Neural crest cell (in vitro differentiated cells): ENCODE measurements around the gene PTGR3. TPM values are rescaled to one million over a fixed set of nuclear protein-coding genes. Genes with fewer than 3 reads are reported as not detected.

ENCODE experiments used
- DNase-seq: peaks from one replicate; pipeline ENCODE4 v3.0.0; 2021; ENCODE audit warnings: low read depth, mixed read lengths, low spot score
- H3K27ac Mint-ChIP-seq: one replicate; pipeline ENCODE4 v1.8.0; 2021; ENCODE audit warnings: mild to moderate bottlenecking, mixed read lengths; ENCODE audit not compliant: unreplicated experiment
- H3K27me3 Mint-ChIP-seq: 2 replicates; pipeline ENCODE4 v1.8.0; 2021; ENCODE audit warnings: low read depth, mild to moderate bottlenecking, mixed read lengths
- H3K36me3 Mint-ChIP-seq: 2 replicates; pipeline ENCODE4 v1.8.0; 2021; ENCODE audit warnings: low read depth, mild to moderate bottlenecking, mixed read lengths
- H3K4me1 Mint-ChIP-seq: 2 replicates; pipeline ENCODE4 v1.8.0; 2021; ENCODE audit warnings: mixed read lengths
- H3K4me3 Mint-ChIP-seq: one replicate; pipeline ENCODE4 v1.8.0; 2021; ENCODE audit warnings: mild to moderate bottlenecking, mixed read lengths
- H3K9me3 Mint-ChIP-seq: 2 replicates; pipeline ENCODE4 v1.8.0; 2021; ENCODE audit warnings: mixed read lengths
- CTCF ChIP-seq: fragments of 200-600 bp; sonication (generic); conservative IDR thresholded peaks from 2 replicates; pipeline ENCODE4 v1.5.0; 2021; ENCODE audit warnings: antibody characterized with exemption, mild to moderate bottlenecking
- total RNA-seq: library from RNA; stranded (reverse); gene quantifications from 2 replicates; pipeline ENCODE4 v1.2.1, GENCODE V29; 2021

The PTGR3 gene
- total RNA-seq, 1 donor from 2014 or later: 12.1 TPM

GRCh38 chr18:75253043-75253442 is 44.1 kb upstream of the PTGR3 start:
- Mint-ChIP-seq H3K27me3 (no peaks in the 10 kb centered on the region), H3K4me3 (no peak overlapping the region)

GRCh38 chr18:75252136-75252535 is 43.2 kb upstream of the PTGR3 start:
- DNase-seq: no peak
- Mint-ChIP-seq H3K4me1 (peaks cover 8% of the 10 kb centered on the region), H3K27me3 (no peaks in the 10 kb centered on the region), H3K4me3 (no peak overlapping the region), H3K27ac (no peak overlapping the region), H3K36me3 (no peaks in the 10 kb centered on the region), H3K9me3 (no peaks in the 10 kb centered on the region)
- no peak for TF ChIP-seq CTCF

More at GRCh38 chr18:75253043-75253442, 44.1 kb upstream of the PTGR3 start:
- H3K36me3 Mint-ChIP-seq: no peaks in the 10 kb centered on the region
- DNase-seq: no peak
- H3K4me1 Mint-ChIP-seq: peaks cover 5% of the 10 kb centered on the region
- H3K27ac Mint-ChIP-seq: no peak overlapping the region
- H3K9me3 Mint-ChIP-seq: no peaks in the 10 kb centered on the region
- no peak for TF ChIP-seq CTCF

GRCh38 chr18:75251466-75251865 is 42.5 kb upstream of the PTGR3 start:
- peaks cover 8% of the 10 kb centered on the region for H3K4me1 Mint-ChIP-seq
- H3K27ac Mint-ChIP-seq: no peak overlapping the region
- H3K27me3 Mint-ChIP-seq: no peaks in the 10 kb centered on the region
- no peaks in the 10 kb centered on the region for H3K9me3 Mint-ChIP-seq
- TF ChIP-seq CTCF: no peak
- H3K4me3 Mint-ChIP-seq: no peak overlapping the region
- DNase-seq: no peak
- no peaks in the 10 kb centered on the region for H3K36me3 Mint-ChIP-seq

GRCh38 chr18:75250471-75250821 is 41.5 kb upstream of the PTGR3 start:
- no peaks in the 10 kb centered on the region for H3K9me3 Mint-ChIP-seq
- no peak overlapping the region for H3K4me3 Mint-ChIP-seq
- no peak for TF ChIP-seq CTCF
- peaks cover 8% of the 10 kb centered on the region for H3K4me1 Mint-ChIP-seq
- no peak overlapping the region for H3K27ac Mint-ChIP-seq
- no peaks in the 10 kb centered on the region for H3K27me3 Mint-ChIP-seq
- H3K36me3 Mint-ChIP-seq: no peaks in the 10 kb centered on the region
- DNase-seq: no peak

- Mint-ChIP-seq H3K9me3 (no peaks in the 10 kb centered on the region), H3K4me3 (no peak overlapping the region), H3K36me3 (no peaks in the 10 kb centered on the region), H3K27ac (no peak overlapping the region), H3K27me3 (no peaks in the 10 kb centered on the region), H3K4me1 (peaks cover 8% of the 10 kb centered on the region)
- DNase-seq: no peak
- TF ChIP-seq CTCF: no peak
These were observed 40.9 kb upstream of the PTGR3 start for GRCh38 chr18:75249672-75250470.
